ENCODE measurements around the gene UXS1. TPM values are rescaled to one million over a fixed set of nuclear protein-coding genes. Genes with fewer than 3 reads are reported as not detected.
A peak's percentile ranks its signal among the peaks of the same experiment; 100 is the strongest.

The UXS1 gene
- total RNA-seq, 2 donors from 2014 or later: 43.0 to 44.6 TPM

DNA sequence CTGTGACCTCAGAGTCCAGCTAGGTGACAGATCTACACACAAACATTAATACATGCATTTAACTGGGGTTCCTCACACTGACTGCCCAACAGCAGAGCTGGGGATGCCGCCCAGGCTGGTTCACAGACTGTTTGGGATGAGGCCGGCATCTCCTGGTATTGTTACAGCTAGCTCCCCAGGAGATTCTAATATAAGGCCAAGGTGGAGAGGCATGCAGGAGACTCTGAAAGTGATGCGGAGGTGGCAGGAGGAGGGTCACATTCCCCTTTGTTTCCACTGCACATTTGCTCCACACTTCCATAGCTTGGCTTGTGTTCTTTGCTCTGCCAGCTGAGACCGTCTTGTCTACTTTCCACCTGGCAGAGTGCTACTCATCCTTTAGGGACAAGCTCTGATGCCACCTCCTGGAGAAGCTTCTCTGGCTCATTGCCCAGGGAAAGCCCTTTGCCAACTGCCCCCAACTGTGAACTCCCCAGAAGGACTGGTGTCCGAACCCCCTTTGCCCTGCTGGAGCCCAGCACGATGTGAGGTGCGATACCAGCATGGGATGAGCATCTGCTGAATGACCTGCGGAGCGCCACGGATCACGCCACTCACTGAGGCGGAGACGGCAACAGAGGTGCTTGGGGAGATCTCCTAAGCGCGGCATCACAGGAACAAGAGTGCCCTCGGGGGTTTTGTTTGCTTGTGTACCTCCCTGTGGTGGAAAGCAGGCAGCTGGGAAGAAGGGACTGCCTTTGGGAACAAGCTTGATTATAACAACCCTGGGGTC, 88.8 kb downstream of the UXS1 start:
- Histone ChIP-seq H3K27me3 (ENCODE audit: control insufficient read depth, insufficient read depth, low read length, poor library complexity, severe bottlenecking) (no peaks in the 10 kb centered on the region), H3K4me1 (ENCODE audit: control insufficient read depth, insufficient read depth, low read length) (no peaks in the 10 kb centered on the region), H3K27ac (ENCODE audit: low read depth, low read length) (no peak overlapping the region), H3K4me3 (ENCODE audit: low read length) (no peak overlapping the region), H3K9ac (ENCODE audit: extremely low read depth, low read length, poor library complexity, severe bottlenecking) (no peak overlapping the region), H3K36me3 (ENCODE audit: control insufficient read depth, insufficient read depth, low read length) (peaks cover 32% of the 10 kb centered on the region), H3K9me3 (ENCODE audit: control insufficient read depth, low read length) (no peaks in the 10 kb centered on the region)
- Mint-ChIP-seq H3K4me1 (no peaks in the 10 kb centered on the region), H3K4me3 (no peak overlapping the region), H3K27me3 (ENCODE audit: insufficient read depth) (no peaks in the 10 kb centered on the region), H3K27ac (no peak overlapping the region), H3K9me3 (no peaks in the 10 kb centered on the region), H3K36me3 (ENCODE audit: low read depth) (peaks cover 24% of the 10 kb centered on the region)
- WGBS, 2 experiments (ENCODE audit: insufficient coverage in 1 of 2, insufficient read length in 1 of 2): 87 to 88% methylated on average over 6 to 16 of the region's 16 CpGs
- TF ChIP-seq, protein P1, sequence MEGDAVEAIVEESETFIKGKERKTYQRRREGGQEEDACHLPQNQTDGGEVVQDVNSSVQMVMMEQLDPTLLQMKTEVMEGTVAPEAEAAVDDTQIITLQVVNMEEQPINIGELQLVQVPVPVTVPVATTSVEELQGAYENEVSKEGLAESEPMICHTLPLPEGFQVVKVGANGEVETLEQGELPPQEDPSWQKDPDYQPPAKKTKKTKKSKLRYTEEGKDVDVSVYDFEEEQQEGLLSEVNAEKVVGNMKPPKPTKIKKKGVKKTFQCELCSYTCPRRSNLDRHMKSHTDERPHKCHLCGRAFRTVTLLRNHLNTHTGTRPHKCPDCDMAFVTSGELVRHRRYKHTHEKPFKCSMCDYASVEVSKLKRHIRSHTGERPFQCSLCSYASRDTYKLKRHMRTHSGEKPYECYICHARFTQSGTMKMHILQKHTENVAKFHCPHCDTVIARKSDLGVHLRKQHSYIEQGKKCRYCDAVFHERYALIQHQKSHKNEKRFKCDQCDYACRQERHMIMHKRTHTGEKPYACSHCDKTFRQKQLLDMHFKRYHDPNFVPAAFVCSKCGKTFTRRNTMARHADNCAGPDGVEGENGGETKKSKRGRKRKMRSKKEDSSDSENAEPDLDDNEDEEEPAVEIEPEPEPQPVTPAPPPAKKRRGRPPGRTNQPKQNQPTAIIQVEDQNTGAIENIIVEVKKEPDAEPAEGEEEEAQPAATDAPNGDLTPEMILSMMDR (conservative IDR thresholded peaks at IDR 0.05): no peak
- DNase-seq: peak; percentile 44

DNA sequence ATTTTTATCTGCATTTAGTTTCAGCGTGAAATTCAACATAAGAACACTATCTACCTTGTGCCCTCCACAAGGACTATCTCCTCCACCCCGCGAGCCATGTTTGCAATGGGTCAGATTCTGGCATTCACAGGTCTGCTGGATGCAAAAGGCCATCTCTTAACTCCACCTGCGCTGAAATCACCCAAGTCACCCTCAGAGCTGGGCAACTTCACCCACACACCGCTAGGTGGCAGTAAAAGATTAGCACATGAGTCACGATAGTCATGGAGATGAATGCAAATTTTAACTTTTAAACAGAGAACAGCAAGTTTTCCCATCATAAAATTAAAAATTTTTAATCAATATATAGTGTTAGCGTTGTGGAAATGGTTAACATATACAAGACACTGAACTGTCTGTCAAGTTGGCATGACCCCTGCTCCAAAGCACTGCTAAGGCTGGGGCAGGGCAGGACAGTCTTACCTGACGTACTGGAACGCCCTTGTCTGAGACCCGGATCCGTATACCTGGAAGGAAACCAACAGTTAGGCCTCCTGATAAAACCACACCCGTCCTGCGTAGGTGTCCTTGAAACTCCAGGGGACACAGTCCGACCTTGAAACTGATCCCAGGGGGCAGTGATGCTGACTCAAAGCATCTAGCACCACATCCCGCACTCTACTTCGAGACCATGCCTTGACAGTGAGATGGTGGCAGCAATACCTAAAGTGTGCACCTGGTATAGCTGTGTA, 89.6 kb downstream of the UXS1 start:
- H3K27ac Mint-ChIP-seq: no peak overlapping the region
- TF ChIP-seq, protein P1 (conservative IDR thresholded peaks at IDR 0.05): peak; percentile 98
- peaks cover 25% of the 10 kb centered on the region for H3K36me3 Mint-ChIP-seq (ENCODE audit: low read depth)
- Histone ChIP-seq H3K4me3 (ENCODE audit: low read length) (no peak overlapping the region), H3K4me1 (ENCODE audit: control insufficient read depth, insufficient read depth, low read length) (no peaks in the 10 kb centered on the region), H3K36me3 (ENCODE audit: control insufficient read depth, insufficient read depth, low read length) (peaks cover 36% of the 10 kb centered on the region), H3K9me3 (ENCODE audit: control insufficient read depth, low read length) (no peaks in the 10 kb centered on the region), H3K9ac (ENCODE audit: extremely low read depth, low read length, poor library complexity, severe bottlenecking) (no peak overlapping the region), H3K27ac (ENCODE audit: low read depth, low read length) (no peak overlapping the region), H3K27me3 (ENCODE audit: control insufficient read depth, insufficient read depth, low read length, poor library complexity, severe bottlenecking) (no peaks in the 10 kb centered on the region)
- WGBS, 2 experiments (ENCODE audit: insufficient coverage in 1 of 2, insufficient read length in 1 of 2): 65 to 72% methylated on average over 10 to 16 of the region's 16 CpGs
- no peaks in the 10 kb centered on the region for H3K4me1 Mint-ChIP-seq
- DNase-seq: peak; percentile 87
- no peaks in the 10 kb centered on the region for H3K9me3 Mint-ChIP-seq
- no peak overlapping the region for H3K4me3 Mint-ChIP-seq
- H3K27me3 Mint-ChIP-seq (ENCODE audit: insufficient read depth): no peaks in the 10 kb centered on the region

GRCh38 chr2:106099691-106100090, 94.4 kb downstream of the UXS1 start:
- H3K4me1 ChIP-seq (ENCODE audit: control insufficient read depth, insufficient read depth, low read length): no peaks in the 10 kb centered on the region
- no peak overlapping the region for H3K27ac ChIP-seq (ENCODE audit: low read depth, low read length)
- peaks cover 38% of the 10 kb centered on the region for H3K36me3 ChIP-seq (ENCODE audit: control insufficient read depth, insufficient read depth, low read length)
- H3K27me3 ChIP-seq (ENCODE audit: control insufficient read depth, insufficient read depth, low read length, poor library complexity, severe bottlenecking): no peaks in the 10 kb centered on the region
- no peak for DNase-seq
- H3K9me3 ChIP-seq (ENCODE audit: control insufficient read depth, low read length): no peaks in the 10 kb centered on the region
- H3K27ac Mint-ChIP-seq: no peak overlapping the region
- peaks cover 31% of the 10 kb centered on the region for H3K36me3 Mint-ChIP-seq (ENCODE audit: low read depth)
- H3K9me3 Mint-ChIP-seq: no peaks in the 10 kb centered on the region
- no peak overlapping the region for H3K4me3 ChIP-seq (ENCODE audit: low read length)
- H3K9ac ChIP-seq (ENCODE audit: extremely low read depth, low read length, poor library complexity, severe bottlenecking): no peak overlapping the region
- TF ChIP-seq, protein P1 (conservative IDR thresholded peaks at IDR 0.05): no peak
- WGBS, 2 experiments (ENCODE audit: insufficient coverage in 1 of 2, insufficient read length in 1 of 2): 94 to 100% methylated on average over 5 of the region's 5 CpGs
- H3K4me3 Mint-ChIP-seq: no peak overlapping the region
- H3K27me3 Mint-ChIP-seq (ENCODE audit: insufficient read depth): no peaks in the 10 kb centered on the region
- H3K4me1 Mint-ChIP-seq: peaks cover 8% of the 10 kb centered on the region

Measured in endodermal cell (in vitro differentiated cells).